Measurements from ENCODE around the gene LRP1B. TPM values are rescaled to one million over a fixed set of nuclear protein-coding genes. Genes with fewer than 3 reads are reported as not detected.

The LRP1B gene
- total RNA-seq, 2 donors from 2014 or later = 0.52 to 3.0 TPM

DNA sequence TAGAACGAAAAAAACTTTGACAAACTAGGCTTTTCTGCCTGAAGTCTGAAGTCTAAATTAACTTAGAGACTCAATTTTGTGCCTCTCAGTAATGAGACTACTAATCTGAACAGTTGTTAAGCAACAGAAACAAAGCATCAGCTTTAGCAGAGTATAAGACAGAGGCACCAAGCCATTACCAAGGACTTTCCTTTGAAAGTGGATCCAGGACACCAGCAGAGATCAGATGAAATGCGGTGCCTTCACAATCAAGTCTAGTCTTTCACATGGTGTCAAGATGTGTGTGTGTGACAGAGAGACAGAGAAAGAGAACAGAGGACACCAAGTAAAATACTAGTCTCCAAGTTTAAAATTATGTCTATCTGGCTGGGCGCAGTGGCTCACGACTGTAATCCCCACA lies 1502.9 kb downstream of the LRP1B start:
- no peaks in the 10 kb centered on the region for H3K27me3 ChIP-seq
- H3K4me3 ChIP-seq = no peak overlapping the region
- H3K9me3 ChIP-seq = no peaks in the 10 kb centered on the region
- intact Hi-C loops (cut with DNase I) = no loop called here
- ATAC-seq (no peak), DNase-seq (no peak)
- H3K36me3 ChIP-seq (replicated peaks in 1 of 2; ENCODE audit: insufficient read depth in 1 of 2, low read depth in 2 of 2) = no peaks in the 10 kb centered on the region
- no peak for TF ChIP-seq POLR2A (IDR thresholded peaks at IDR 0.05)
- TF ChIP-seq, protein P1, sequence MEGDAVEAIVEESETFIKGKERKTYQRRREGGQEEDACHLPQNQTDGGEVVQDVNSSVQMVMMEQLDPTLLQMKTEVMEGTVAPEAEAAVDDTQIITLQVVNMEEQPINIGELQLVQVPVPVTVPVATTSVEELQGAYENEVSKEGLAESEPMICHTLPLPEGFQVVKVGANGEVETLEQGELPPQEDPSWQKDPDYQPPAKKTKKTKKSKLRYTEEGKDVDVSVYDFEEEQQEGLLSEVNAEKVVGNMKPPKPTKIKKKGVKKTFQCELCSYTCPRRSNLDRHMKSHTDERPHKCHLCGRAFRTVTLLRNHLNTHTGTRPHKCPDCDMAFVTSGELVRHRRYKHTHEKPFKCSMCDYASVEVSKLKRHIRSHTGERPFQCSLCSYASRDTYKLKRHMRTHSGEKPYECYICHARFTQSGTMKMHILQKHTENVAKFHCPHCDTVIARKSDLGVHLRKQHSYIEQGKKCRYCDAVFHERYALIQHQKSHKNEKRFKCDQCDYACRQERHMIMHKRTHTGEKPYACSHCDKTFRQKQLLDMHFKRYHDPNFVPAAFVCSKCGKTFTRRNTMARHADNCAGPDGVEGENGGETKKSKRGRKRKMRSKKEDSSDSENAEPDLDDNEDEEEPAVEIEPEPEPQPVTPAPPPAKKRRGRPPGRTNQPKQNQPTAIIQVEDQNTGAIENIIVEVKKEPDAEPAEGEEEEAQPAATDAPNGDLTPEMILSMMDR (IDR thresholded peaks at IDR 0.05) = no peak
- WGBS, 2 donors = 78 to 86% methylated on average over 4 of the region's 4 CpGs
- no peaks in the 10 kb centered on the region for H3K4me1 ChIP-seq
- H3K27ac ChIP-seq = no peak overlapping the region

DNA sequence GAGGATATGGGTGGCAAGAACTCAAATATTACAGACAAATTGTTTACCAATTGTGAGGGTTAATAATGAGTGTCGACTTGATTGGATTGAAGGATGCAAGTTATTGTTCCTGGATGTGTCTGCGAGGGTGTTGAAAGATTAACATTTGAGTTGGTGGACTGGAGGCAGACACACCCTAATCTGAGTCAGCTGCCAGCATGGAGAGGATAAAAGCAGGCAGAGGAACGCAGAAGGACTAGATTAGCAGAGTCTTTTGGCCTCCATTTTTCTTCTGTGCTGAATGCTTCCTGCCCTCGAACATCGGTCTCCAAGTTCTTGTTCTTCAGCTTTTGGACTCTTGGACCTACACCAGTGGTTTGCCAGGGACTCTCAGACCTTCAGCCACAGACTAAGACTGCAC lies 1503.7 kb downstream of the LRP1B start:
- ATAC-seq (no peak), DNase-seq (no peak)
- intact Hi-C loops (cut with DNase I) = no loop called here
- H3K4me1 ChIP-seq = no peaks in the 10 kb centered on the region
- H3K27me3 ChIP-seq = no peaks in the 10 kb centered on the region
- H3K9me3 ChIP-seq = no peaks in the 10 kb centered on the region
- 69 to 84% methylated on average over 5 of the region's 5 CpGs for WGBS, 2 donors
- H3K27ac ChIP-seq = no peak overlapping the region
- no peak overlapping the region for H3K4me3 ChIP-seq
- no peaks in the 10 kb centered on the region for H3K36me3 ChIP-seq (replicated peaks in 1 of 2; ENCODE audit: insufficient read depth in 1 of 2, low read depth in 2 of 2)
- TF ChIP-seq, protein P1 (IDR thresholded peaks at IDR 0.05) = no peak

DNA sequence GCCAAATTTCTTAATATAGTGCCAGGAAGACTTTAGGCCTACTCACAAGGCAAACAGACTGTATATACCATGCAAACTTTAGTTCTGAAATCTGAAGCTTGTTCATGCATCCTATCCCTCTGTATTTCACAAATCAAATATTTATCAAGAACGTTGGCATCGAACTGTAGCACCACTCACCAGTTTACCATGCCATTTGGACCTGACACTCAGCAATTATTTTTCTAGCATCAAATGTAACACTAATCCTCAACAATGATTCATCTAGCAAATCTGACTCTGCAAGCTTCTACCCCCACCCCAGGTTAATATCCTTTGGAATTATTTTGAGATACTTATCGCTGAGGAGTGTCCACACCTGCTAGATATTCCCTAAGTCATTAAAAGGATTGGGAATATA lies 1506.6 kb downstream of the LRP1B start:
- no peaks in the 10 kb centered on the region for H3K36me3 ChIP-seq (replicated peaks in 1 of 2; ENCODE audit: insufficient read depth in 1 of 2, low read depth in 2 of 2)
- TF ChIP-seq, protein P1 (IDR thresholded peaks at IDR 0.05) = no peak
- TF ChIP-seq POLR2A (IDR thresholded peaks at IDR 0.05) = no peak
- DNase-seq = no peak
- no peaks in the 10 kb centered on the region for H3K9me3 ChIP-seq
- ATAC-seq = no peak
- no peak overlapping the region for H3K4me3 ChIP-seq
- intact Hi-C loops (cut with DNase I) = no loop called here
- 70 to 78% methylated on average over 3 of the region's 3 CpGs for WGBS, 2 donors
- H3K4me1 ChIP-seq = no peaks in the 10 kb centered on the region
- H3K27me3 ChIP-seq = no peaks in the 10 kb centered on the region
- H3K27ac ChIP-seq = no peak overlapping the region

DNA sequence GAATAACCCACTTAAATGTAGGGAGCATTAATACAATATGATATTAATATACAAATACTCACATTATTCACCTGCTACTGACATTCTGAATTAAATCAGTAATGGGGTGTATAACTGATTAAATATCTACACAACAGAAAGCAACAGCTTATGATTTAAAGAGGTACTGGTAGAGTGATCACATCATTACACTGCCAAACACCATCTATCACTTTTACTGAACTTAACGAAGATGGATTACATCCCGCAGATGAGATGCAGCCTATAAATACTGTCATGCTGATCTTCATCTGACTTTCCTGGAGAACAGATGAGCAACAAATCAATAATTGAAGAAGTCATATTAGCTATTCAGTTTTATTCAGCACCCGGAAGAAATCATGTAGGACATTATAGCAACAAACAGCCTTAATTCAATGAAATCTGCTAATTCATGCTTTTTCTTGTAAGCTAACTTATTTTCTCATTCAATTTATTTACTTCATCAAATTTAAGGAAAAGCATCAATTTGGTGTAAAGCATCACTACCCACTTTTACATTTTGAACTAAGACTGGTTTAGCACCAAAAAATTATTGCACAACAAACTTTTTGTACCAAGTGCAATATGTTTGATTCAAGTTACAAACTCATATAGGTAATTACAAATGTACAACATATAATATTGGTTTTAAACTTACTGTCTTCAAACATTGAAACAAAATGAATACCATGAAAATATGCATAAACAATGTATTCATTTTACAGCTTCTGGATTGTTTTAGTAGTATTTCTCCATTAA lies 1509.0 kb downstream of the LRP1B start:
- H3K36me3 ChIP-seq (replicated peaks in 1 of 2; ENCODE audit: insufficient read depth in 1 of 2, low read depth in 2 of 2) = no peaks in the 10 kb centered on the region
- H3K27me3 ChIP-seq = no peaks in the 10 kb centered on the region
- H3K9me3 ChIP-seq = no peaks in the 10 kb centered on the region
- intact Hi-C loops (cut with DNase I) = no loop called here
- H3K4me1 ChIP-seq = no peaks in the 10 kb centered on the region
- DNase-seq (no peak), ATAC-seq (no peak)
- TF ChIP-seq, protein P1 (IDR thresholded peaks at IDR 0.05) = no peak
- TF ChIP-seq POLR2A (IDR thresholded peaks at IDR 0.05) = no peak
- 86 to 87% methylated on average over 3 of the region's 3 CpGs for WGBS, 2 donors
- no peak overlapping the region for H3K27ac ChIP-seq
- no peak overlapping the region for H3K4me3 ChIP-seq

DNA sequence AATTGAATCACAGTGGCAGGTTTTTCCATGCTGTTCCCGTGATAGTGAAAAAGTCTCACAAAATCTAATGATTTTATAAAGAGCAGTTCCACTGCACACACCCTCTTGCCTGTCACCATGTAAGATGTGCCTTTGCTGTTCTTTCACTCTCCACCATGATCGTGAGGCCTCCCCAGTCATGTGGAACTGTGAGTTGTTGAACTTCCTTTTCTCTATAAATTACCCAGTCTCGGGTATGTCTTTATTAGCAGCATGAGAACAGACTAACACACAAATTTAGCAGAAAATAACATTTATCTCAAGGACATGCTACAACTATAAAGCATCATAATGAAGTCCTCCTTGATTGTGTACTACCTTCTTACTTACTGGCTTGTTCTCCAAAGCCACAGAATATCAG lies 1526.0 kb downstream of the LRP1B start:
- 78 to 87% methylated on average over 3 of the region's 3 CpGs for WGBS, 2 donors
- intact Hi-C loops (cut with DNase I) = no loop called here
- Histone ChIP-seq H3K27me3 (no peaks in the 10 kb centered on the region), H3K4me3 (no peak overlapping the region), H3K36me3 (replicated peaks in 1 of 2; ENCODE audit: insufficient read depth in 1 of 2, low read depth in 2 of 2) (no peaks in the 10 kb centered on the region), H3K4me1 (no peaks in the 10 kb centered on the region), H3K9me3 (no peaks in the 10 kb centered on the region), H3K27ac (no peak overlapping the region)
- TF ChIP-seq, protein P1 (IDR thresholded peaks at IDR 0.05) = no peak
- TF ChIP-seq POLR2A (IDR thresholded peaks at IDR 0.05) = no peak
- no peak for ATAC-seq
- no peak for DNase-seq
